ENCODE results near the gene ARRB2. TPM values are rescaled to one million over a fixed set of nuclear protein-coding genes. Genes with fewer than 3 reads are reported as not detected.

ARRB2 gene
- total RNA-seq, 1 experiment from 2014 or later, result 25.1 TPM

- TF ChIP-seq CTCF (IDR thresholded peaks at IDR 0.05; ENCODE audit: unreplicated experiment), result no peak
- intact Hi-C loops (cut with micrococcal nuclease), result no loop called here
- no peak for DNase-seq (ENCODE audit: unreplicated experiment)
- CTCF ChIA-PET, result no interaction called here
- peaks cover 26% of the 10 kb centered on the region for H3K27me3 Mint-ChIP-seq (ENCODE audit: insufficient read depth, unreplicated experiment)
- H3K4me3 Mint-ChIP-seq (ENCODE audit: unreplicated experiment), result no peak overlapping the region
- H3K27ac Mint-ChIP-seq (ENCODE audit: low read depth, unreplicated experiment), result no peak overlapping the region
- no TSS peak for BruUV-seq (replicated peaks)
- no peaks in the 10 kb centered on the region for H3K9me3 Mint-ChIP-seq (ENCODE audit: unreplicated experiment)
- no peaks in the 10 kb centered on the region for H3K4me1 Mint-ChIP-seq (ENCODE audit: insufficient read depth, unreplicated experiment)
- H3K36me3 Mint-ChIP-seq (ENCODE audit: insufficient read depth, unreplicated experiment), result no peaks in the 10 kb centered on the region
- POLR2A ChIA-PET, result no interaction called here
Measured at GRCh38 chr17:4759776-4760236, 49.4 kb downstream of the ARRB2 start.

- CTCF ChIA-PET, result no interaction called here
Measured at GRCh38 chr17:4764595-4764994, 54.2 kb downstream of the ARRB2 start.

GRCh38 chr17:4766201-4766600, 55.8 kb downstream of the ARRB2 start:
- Mint-ChIP-seq H3K27me3 (ENCODE audit: insufficient read depth, unreplicated experiment) (peaks cover 18% of the 10 kb centered on the region), H3K27ac (ENCODE audit: low read depth, unreplicated experiment) (no peak overlapping the region), H3K4me1 (ENCODE audit: insufficient read depth, unreplicated experiment) (no peaks in the 10 kb centered on the region), H3K9me3 (ENCODE audit: unreplicated experiment) (no peaks in the 10 kb centered on the region), H3K4me3 (ENCODE audit: unreplicated experiment) (no peak overlapping the region), H3K36me3 (ENCODE audit: insufficient read depth, unreplicated experiment) (no peaks in the 10 kb centered on the region)
- ChIA-PET CTCF (interaction anchor here (0.6 kb wide), 1 partner anchor 116 kb away, joined by 3 read pairs; no protein-coding TSS in a partner anchor), POLR2A (no interaction called here)
- no peak for TF ChIP-seq CTCF (IDR thresholded peaks at IDR 0.05; ENCODE audit: unreplicated experiment)
- BruUV-seq (replicated peaks), result no TSS peak
- intact Hi-C loops (cut with micrococcal nuclease), result no loop called here
- no peak for DNase-seq (ENCODE audit: unreplicated experiment)

More at GRCh38 chr17:4764595-4764994, 54.2 kb downstream of the ARRB2 start:
- Mint-ChIP-seq H3K9me3 (ENCODE audit: unreplicated experiment) (no peaks in the 10 kb centered on the region), H3K27ac (ENCODE audit: low read depth, unreplicated experiment) (no peak overlapping the region), H3K27me3 (ENCODE audit: insufficient read depth, unreplicated experiment) (peaks cover 18% of the 10 kb centered on the region), H3K4me3 (ENCODE audit: unreplicated experiment) (no peak overlapping the region), H3K36me3 (ENCODE audit: insufficient read depth, unreplicated experiment) (no peaks in the 10 kb centered on the region), H3K4me1 (ENCODE audit: insufficient read depth, unreplicated experiment) (no peaks in the 10 kb centered on the region)
- intact Hi-C loops (cut with micrococcal nuclease), result no loop called here
- no peak for TF ChIP-seq CTCF (IDR thresholded peaks at IDR 0.05; ENCODE audit: unreplicated experiment)
- BruUV-seq (replicated peaks), result no TSS peak
- DNase-seq (ENCODE audit: unreplicated experiment), result no peak
- POLR2A ChIA-PET, result interaction anchor here (0.6 kb wide), 1 partner anchor 17 kb away, joined by 3 read pairs; no protein-coding TSS in a partner anchor

GRCh38 chr17:4766723-4767122, 56.3 kb downstream of the ARRB2 start:
- Mint-ChIP-seq H3K27me3 (ENCODE audit: insufficient read depth, unreplicated experiment) (peaks cover 18% of the 10 kb centered on the region), H3K27ac (ENCODE audit: low read depth, unreplicated experiment) (no peak overlapping the region), H3K4me3 (ENCODE audit: unreplicated experiment) (no peak overlapping the region), H3K9me3 (ENCODE audit: unreplicated experiment) (no peaks in the 10 kb centered on the region), H3K36me3 (ENCODE audit: insufficient read depth, unreplicated experiment) (no peaks in the 10 kb centered on the region), H3K4me1 (ENCODE audit: insufficient read depth, unreplicated experiment) (peaks cover 2% of the 10 kb centered on the region)
- no peak for TF ChIP-seq CTCF (IDR thresholded peaks at IDR 0.05; ENCODE audit: unreplicated experiment)
- DNase-seq (ENCODE audit: unreplicated experiment), result no peak
- no TSS peak for BruUV-seq (replicated peaks)
- ChIA-PET CTCF (interaction anchor here (0.6 kb wide), 1 partner anchor 116 kb away, joined by 3 read pairs; no protein-coding TSS in a partner anchor), POLR2A (no interaction called here)
- intact Hi-C loops (cut with micrococcal nuclease), result no loop called here

Data from MCF 10A (cell line).